Smooth muscle cell (in vitro differentiated cells): ENCODE results near the gene TRIM64C. TPM values are rescaled to one million over a fixed set of nuclear protein-coding genes. Genes with fewer than 3 reads are reported as not detected.
"Not testable (repeated sequence)": the region's sequence is repeated elsewhere in the genome, so short reads cannot be mapped to it uniquely, and the experiment has no call there.

Experiments
- DNase-seq: peaks from one replicate; lab custom pipeline; 2025; ENCODE audit not compliant: unreplicated experiment; lab: John Stamatoyannopoulos, UW
- H2AFZ ChIP-seq: fragments of 200-600 bp; sonication (generic); 2 replicates; pipeline ENCODE4 v1.6.0; 2016; ENCODE audit warnings: antibody characterized with exemption, low read depth, mild to moderate bottlenecking
- H3F3A ChIP-seq: fragments of 200-600 bp; sonication (generic); 2 replicates; pipeline ENCODE4 v1.6.0; 2017; ENCODE audit warnings: antibody characterized with exemption, low read depth
- H3K27ac ChIP-seq: fragments of 200-600 bp; sonication (generic); 2 replicates; pipeline ENCODE4 v1.5.1; 2016; ENCODE audit warnings: low read depth, mild to moderate bottlenecking
- H3K27me3 ChIP-seq: fragments of 200-600 bp; sonication (generic); 2 replicates; pipeline ENCODE4 v1.6.1; 2016; ENCODE audit warnings: low read depth, mild to moderate bottlenecking
- H3K36me3 ChIP-seq: fragments of 200-600 bp; sonication (generic); 2 replicates; pipeline ENCODE4 v1.5.1; 2016; ENCODE audit warnings: low read depth
- H3K4me1 ChIP-seq: fragments of 200-600 bp; sonication (generic); 2 replicates; pipeline ENCODE4 v1.5.1; 2016; ENCODE audit warnings: low read depth
- H3K4me2 ChIP-seq: fragments of 200-600 bp; sonication (generic); 2 replicates; pipeline ENCODE4 v1.6.0; 2016; ENCODE audit warnings: mild to moderate bottlenecking
- H3K4me3 ChIP-seq: fragments of 200-600 bp; sonication (generic); 2 replicates; pipeline ENCODE4 v1.5.1; 2016; ENCODE audit warnings: mild to moderate bottlenecking
- H3K79me2 ChIP-seq: fragments of 200-600 bp; sonication (generic); 2 replicates; pipeline ENCODE4 v1.6.0; 2016; ENCODE audit warnings: low read depth, mild to moderate bottlenecking
- H3K9ac ChIP-seq: fragments of 200-600 bp; sonication (generic); 2 replicates; pipeline ENCODE4 v1.6.0; 2016; ENCODE audit warnings: low read depth
- H3K9me3 ChIP-seq: fragments of 200-600 bp; sonication (generic); replicated peaks from 2 replicates; pipeline ENCODE4 v1.5.1; 2016; ENCODE audit warnings: low read depth
- H4K20me1 ChIP-seq: fragments of 200-600 bp; sonication (generic); 2 replicates; pipeline ENCODE4 v1.6.0; 2016; ENCODE audit warnings: low read depth
- WGBS: methylation state at CpG from one replicate; pipeline ENCODE4 v1.1.7; 2016; ENCODE audit warnings: low lambda C conversion rate; 5-methylcytosine and 5-hydroxymethylcytosine counted together
- polyA plus RNA-seq: library from polyadenylated mRNA; unstranded; fragments of >200 nt; fragmentation: Nextera tagmentation; extraction: Ambion mirVana; gene quantifications from 2 replicates; pipeline ENCODE4 v1.2.1, GENCODE V29; 2016
- small RNA-seq: library from RNA; depleted of rRNA; stranded (forward); fragments of <200 nt; gene quantifications from one replicate; pipeline ENCODE3, GENCODE V24; 2014
- total RNA-seq: library from RNA; depleted of rRNA; stranded (reverse); fragments of >200 nt; gene quantifications from 2 replicates; pipeline ENCODE4 v1.2.3, GENCODE V29; 2014

Gene TRIM64C, protein sequence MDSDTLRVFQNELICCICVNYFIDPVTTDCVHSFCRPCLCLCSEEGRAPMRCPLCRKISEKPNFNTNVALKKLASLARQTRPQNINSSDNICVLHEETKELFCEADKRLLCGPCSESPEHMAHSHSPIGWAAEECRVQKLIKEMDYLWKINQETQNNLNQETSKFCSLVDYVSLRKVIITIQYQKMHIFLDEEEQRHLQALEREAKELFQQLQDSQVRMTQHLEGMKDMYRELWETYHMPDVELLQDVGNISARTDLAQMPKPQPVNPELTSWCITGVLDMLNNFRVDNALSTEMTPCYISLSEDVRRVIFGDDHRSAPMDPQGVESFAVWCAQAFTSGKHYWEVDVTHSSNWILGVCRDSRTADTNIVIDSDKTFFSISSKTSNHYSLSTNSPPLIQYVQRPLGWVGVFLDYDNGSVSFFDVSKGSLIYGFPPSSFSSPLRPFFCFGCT
- not detected in 2 replicates for total RNA-seq
- not detected in 2 replicates for polyA plus RNA-seq

- not testable (repeated sequence) for H3F3A ChIP-seq, H3K36me3 ChIP-seq, H3K27ac ChIP-seq, H3K79me2 ChIP-seq, H3K4me2 ChIP-seq, H3K4me1 ChIP-seq, H3K9ac ChIP-seq, H2AFZ ChIP-seq, H3K27me3 ChIP-seq, H3K4me3 ChIP-seq, DNase-seq, H4K20me1 ChIP-seq
- H3K9me3 ChIP-seq: peaks cover 11% of the 10 kb centered on the region
- 78% methylated on average over 5 of the region's 5 CpGs for WGBS
Observed at GRCh38 chr11:49059012-49059411, at the start of gene TRIM64C. Gene TRIM64C, minus strand, starts transcription at chr11:49059112. Its CDS starts 0 bp downstream, at chr11:49059112.

DNA sequence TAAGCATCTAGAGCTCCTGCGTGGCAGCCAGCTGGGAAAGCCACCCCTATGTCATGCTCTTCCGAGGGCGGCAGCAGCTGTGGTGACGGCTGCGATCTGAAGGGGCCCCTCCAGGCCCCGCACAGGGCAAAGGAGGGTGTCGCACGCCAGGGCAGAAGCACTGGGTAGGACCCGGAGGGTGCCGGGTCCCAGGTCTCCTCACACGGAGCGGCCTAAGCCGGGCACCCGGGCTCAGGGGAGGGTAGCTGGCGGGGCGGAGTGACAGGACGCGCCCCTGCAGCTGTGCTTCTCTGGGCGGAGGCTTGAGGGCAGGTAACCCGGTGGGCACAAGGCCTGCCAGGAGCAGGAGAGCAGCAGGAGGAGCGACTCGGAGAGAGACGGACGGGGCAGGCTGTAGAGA, 43.4 kb upstream of the TRIM64C start:
- 88% methylated on average over 24 of the region's 24 CpGs for WGBS
- not testable (repeated sequence) for DNase-seq

DNA sequence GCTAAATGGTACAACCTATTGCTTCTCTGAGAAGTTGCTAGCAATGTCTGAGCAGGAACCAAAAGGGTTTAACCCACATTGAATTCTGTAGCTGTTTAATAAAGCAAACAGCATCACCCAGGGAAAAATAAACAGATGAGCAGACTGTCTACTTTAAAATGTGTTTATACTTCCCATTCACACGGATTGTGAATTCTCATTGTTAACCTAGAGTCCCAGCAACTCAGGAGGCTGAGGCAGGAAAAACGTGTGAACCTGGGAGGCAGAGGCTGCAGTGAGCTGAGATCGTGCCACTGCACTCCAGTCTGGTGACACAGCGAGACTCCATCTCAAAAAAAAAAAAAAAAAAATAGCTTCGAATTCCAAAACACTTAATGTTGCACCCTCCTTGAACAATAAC, 11.0 kb upstream of the TRIM64C start:
- H3K4me2 ChIP-seq, H3K4me3 ChIP-seq, H3K9me3 ChIP-seq, DNase-seq, H3K27ac ChIP-seq, H3K27me3 ChIP-seq, H3K36me3 ChIP-seq, H3K9ac ChIP-seq, H4K20me1 ChIP-seq, H3K4me1 ChIP-seq, H3F3A ChIP-seq, H2AFZ ChIP-seq, H3K79me2 ChIP-seq: not testable (repeated sequence)
- 54% methylated on average over 5 of the region's 5 CpGs for WGBS

More for the DNA sequence above, 43.4 kb upstream of the TRIM64C start:
- not testable (repeated sequence) for H3K79me2 ChIP-seq, H3K4me3 ChIP-seq, H4K20me1 ChIP-seq, H3K36me3 ChIP-seq, H3K4me2 ChIP-seq, H3K27ac ChIP-seq, H3K9me3 ChIP-seq, H3K27me3 ChIP-seq, H3K4me1 ChIP-seq, H3K9ac ChIP-seq, H3F3A ChIP-seq, H2AFZ ChIP-seq

DNA sequence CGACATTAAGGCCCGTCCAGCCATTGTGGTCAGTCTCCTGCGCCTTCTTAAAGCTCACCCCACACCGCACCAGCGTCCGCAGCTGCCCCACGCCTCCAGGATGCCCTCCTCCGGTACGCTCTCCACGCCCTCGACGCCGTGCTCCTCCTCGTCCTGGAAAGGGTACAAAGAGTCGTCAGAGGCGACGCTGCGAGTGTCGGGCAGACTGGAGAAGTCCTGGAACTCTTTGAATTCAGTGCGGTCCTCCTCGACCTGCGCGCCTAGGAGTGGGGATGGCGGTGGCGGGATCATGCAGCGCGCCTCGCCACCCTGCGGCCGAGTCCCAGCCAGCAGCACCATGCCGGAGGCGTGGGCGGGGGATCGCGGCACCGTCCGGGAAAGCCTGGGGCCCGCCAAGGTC, 9.1 kb downstream of the TRIM64C start:
- not testable (repeated sequence) for H4K20me1 ChIP-seq, H3K9ac ChIP-seq, H3K4me2 ChIP-seq, H3K4me1 ChIP-seq, H3K4me3 ChIP-seq, DNase-seq, H3K27ac ChIP-seq, H3K36me3 ChIP-seq, H3K79me2 ChIP-seq, H3K27me3 ChIP-seq, H3F3A ChIP-seq, H2AFZ ChIP-seq
- H3K9me3 ChIP-seq: peaks cover 12% of the 10 kb centered on the region
- WGBS: 89% methylated on average over 37 of the region's 38 CpGs

GRCh38 chr11:49048229-49048628, 10.7 kb downstream of the TRIM64C start:
- not testable (repeated sequence) for H3K4me3 ChIP-seq, H3K9me3 ChIP-seq, H3K4me2 ChIP-seq, H3K79me2 ChIP-seq, H4K20me1 ChIP-seq, H3K27ac ChIP-seq, H3F3A ChIP-seq, H3K27me3 ChIP-seq, H3K4me1 ChIP-seq, H2AFZ ChIP-seq, H3K9ac ChIP-seq, H3K36me3 ChIP-seq, DNase-seq
- 95% methylated on average over 20 of the region's 28 CpGs for WGBS

DNA sequence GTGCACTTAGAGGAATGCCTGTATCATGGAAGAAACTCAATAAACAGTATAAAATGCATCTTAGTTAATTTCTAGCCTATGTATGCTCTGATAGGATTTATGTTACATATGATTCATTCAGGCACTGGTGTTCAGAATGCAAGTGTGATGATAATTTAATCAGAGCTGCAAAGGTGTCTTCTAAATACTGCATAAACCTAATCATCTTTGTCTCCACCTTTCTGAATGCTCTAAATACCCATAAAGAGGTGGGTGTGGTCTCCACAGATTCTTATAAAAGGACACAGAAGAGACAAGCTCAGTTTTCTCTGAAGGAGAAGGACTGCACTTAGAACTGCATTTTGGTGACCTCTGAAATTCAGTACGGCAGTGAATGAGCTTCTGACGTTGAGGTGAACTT, 30.4 kb downstream of the TRIM64C start, which contains the start of gene TRIM49B:
Gene TRIM49B, plus strand, starts transcription at position 301 of the 400 bp plus-strand sequence. CDS start 2,777 bp downstream, outside the sequence.
- not testable (repeated sequence) for H2AFZ ChIP-seq, H3K4me1 ChIP-seq, DNase-seq, H3K9ac ChIP-seq, H3K27me3 ChIP-seq, H3K9me3 ChIP-seq, H3K79me2 ChIP-seq, H3K27ac ChIP-seq, H3K36me3 ChIP-seq, H3F3A ChIP-seq, H3K4me3 ChIP-seq, H4K20me1 ChIP-seq, H3K4me2 ChIP-seq
- 22% methylated on average over 2 of the region's 2 CpGs for WGBS

Small RNAs within 50 kb of the gene (small RNA-seq; reads per million reads assigned to genes)
- gene AC084851.1: not detected

Other genes starting within 250 kb of the TRIM64C start
- not detected in 2 replicates for gene TRIM51G, start 75.2 kb downstream of the TRIM64C start, total RNA-seq
- gene TRIM51G, start 75.2 kb downstream of the TRIM64C start, polyA plus RNA-seq: not detected in 2 replicates
- not detected in 2 replicates for gene TRIM49B, start 30.3 kb downstream of the TRIM64C start, total RNA-seq
- not detected in 2 replicates for gene TRIM49B, start 30.3 kb downstream of the TRIM64C start, polyA plus RNA-seq
- not detected in 2 replicates for gene FOLH1, start 149.5 kb upstream of the TRIM64C start, total RNA-seq
- not detected in 2 replicates for gene FOLH1, start 149.5 kb upstream of the TRIM64C start, polyA plus RNA-seq